ENCODE results near the gene MPRIP.
"Not testable (repeated sequence)": the region's sequence is repeated elsewhere in the genome, so short reads cannot be mapped to it uniquely, and the experiment has no call there.

The MPRIP gene

GRCh38 chr17:17157041-17157440, 114.8 kb downstream of the MPRIP start:
- H3K4me3 ChIP-seq (ENCODE audit: low read depth, low read length): no peak overlapping the region
- no peak for TF ChIP-seq CTCF (conservative IDR thresholded peaks at IDR 0.05; ENCODE audit: low read depth, low read length)
- DNase-seq (ENCODE audit: low read depth): no peak

DNA sequence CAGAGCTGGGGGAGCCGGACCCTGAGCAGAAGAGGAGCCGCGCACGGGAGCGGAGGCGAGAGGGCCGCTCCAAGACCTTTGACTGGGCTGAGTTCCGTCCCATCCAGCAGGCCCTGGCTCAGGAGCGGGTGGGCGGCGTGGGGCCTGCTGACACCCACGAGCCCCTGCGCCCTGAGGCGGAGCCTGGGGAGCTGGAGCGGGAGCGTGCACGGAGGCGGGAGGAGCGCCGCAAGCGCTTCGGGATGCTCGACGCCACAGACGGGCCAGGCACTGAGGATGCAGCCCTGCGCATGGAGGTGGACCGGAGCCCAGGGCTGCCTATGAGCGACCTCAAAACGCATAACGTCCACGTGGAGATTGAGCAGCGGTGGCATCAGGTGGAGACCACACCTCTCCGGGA, 116.2 kb downstream of the MPRIP start:
- DNase-seq (ENCODE audit: low read depth); H3K4me3 ChIP-seq (ENCODE audit: low read depth, low read length): not testable (repeated sequence)

GRCh38 chr17:17159571-17159970, 117.3 kb downstream of the MPRIP start:
- no peak for TF ChIP-seq CTCF (conservative IDR thresholded peaks at IDR 0.05; ENCODE audit: low read depth, low read length)
- no peak for DNase-seq (ENCODE audit: low read depth)
- no peak overlapping the region for H3K4me3 ChIP-seq (ENCODE audit: low read depth, low read length)

GRCh38 chr17:17161121-17161520, 118.9 kb downstream of the MPRIP start:
- no peak for TF ChIP-seq CTCF (conservative IDR thresholded peaks at IDR 0.05; ENCODE audit: low read depth, low read length)
- no peak for DNase-seq (ENCODE audit: low read depth)
- no peak overlapping the region for H3K4me3 ChIP-seq (ENCODE audit: low read depth, low read length)

DNA sequence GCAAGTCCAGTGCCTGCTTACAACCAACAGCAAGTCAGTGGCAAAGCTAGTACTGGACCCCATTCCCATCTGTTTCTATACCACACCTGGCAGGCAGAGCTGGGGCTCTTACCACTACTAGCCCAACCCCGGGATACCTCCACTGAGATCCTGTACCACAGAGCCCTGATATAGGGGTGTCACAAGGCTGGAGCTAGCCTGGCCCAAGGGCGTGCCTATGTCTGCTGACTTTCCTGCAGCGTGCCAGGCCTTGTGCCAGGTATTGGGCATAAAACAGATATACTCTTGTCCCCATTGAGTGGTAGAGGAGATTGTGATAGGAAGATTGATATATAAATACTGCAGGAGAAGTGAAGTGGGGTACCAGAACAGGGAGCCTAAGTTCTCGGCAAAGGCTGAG, 119.5 kb downstream of the MPRIP start:
- H3K4me3 ChIP-seq (ENCODE audit: low read depth, low read length): no peak overlapping the region
- no peak for TF ChIP-seq CTCF (conservative IDR thresholded peaks at IDR 0.05; ENCODE audit: low read depth, low read length)
- DNase-seq (ENCODE audit: low read depth): no peak

DNA sequence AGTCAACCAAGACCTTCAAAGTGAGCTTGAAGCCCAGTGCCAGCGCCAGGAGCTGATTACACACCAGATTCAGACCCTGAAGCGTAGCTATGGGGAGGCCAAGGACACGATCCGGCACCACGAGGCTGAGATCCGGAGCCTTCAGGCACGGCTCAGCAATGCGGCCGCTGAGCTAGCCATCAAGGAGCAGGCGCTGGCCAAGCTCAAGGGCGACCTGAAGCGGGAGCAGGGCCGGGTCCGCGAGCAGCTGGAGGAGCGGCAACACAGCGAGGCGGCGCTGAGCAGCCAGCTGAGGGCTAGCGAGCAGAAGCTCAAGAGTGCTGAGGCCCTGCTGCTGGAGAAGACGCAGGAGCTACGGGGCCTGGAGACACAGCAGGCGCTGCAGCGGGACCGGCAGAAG, 121.9 kb downstream of the MPRIP start:
- DNase-seq (ENCODE audit: low read depth): no peak
- TF ChIP-seq CTCF (conservative IDR thresholded peaks at IDR 0.05; ENCODE audit: low read depth, low read length): no peak
- H3K4me3 ChIP-seq (ENCODE audit: low read depth, low read length): no peak overlapping the region

DNA sequence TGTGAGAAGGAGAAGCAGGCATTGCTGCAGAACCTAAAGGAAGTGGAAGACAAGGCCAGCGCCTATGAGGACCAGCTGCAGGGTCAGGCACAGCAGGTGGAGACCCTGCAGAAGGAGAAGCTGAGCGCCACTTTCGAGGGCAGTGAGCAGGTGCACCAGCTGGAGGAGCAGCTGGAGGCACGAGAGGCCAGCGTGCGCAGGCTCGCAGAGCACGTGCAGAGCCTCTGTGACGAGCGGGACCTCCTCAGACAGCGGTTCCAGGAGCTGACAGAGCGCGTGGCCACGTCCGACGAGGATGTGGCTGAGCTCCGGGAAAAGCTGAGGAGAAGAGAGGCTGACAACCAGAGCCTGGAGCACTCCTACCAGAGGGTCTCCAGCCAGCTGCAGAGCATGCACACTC, 122.4 kb downstream of the MPRIP start:
- no peak for TF ChIP-seq CTCF (conservative IDR thresholded peaks at IDR 0.05; ENCODE audit: low read depth, low read length)
- no peak for DNase-seq (ENCODE audit: low read depth)

More for the DNA sequence above, 122.4 kb downstream of the MPRIP start:
- H3K4me3 ChIP-seq (ENCODE audit: low read depth, low read length): no peak overlapping the region

All from choroid plexus epithelial cell (primary cell).